Adrenal gland (tissue), 5 donors: ENCODE results near the gene GPR161.

Experiments
- POLR2A ChIP-seq, 2 donors: fragments of 450-650 bp; IDR thresholded peaks; one replicate each; pipeline ENCODE4 v1.6.1; 2017; ENCODE audit warnings: antibody characterized with exemption in 2 of 2, mild to moderate bottlenecking in 2 of 2, moderate library complexity in 1 of 2
- TF ChIP-seq, protein P1 (sequence below), 6 experiments: fragments of 450-650 bp in 4 of 6; fragments of 200-600 bp in 2 of 6; sonication (generic) in 1 of 6; IDR thresholded peaks; 1 replicate in 5 of 6; 2 replicates in 1 of 6; pipeline versions ENCODE4 v1.5.1 to v1.8.0; 2016 to 2021; ENCODE audit warnings: antibody characterized with exemption in 6 of 6, mild to moderate bottlenecking in 2 of 6, moderate library complexity in 1 of 6
- donor health status: DM: no; HTN: no; CAD: no.

- TF ChIP-seq, protein P1, sequence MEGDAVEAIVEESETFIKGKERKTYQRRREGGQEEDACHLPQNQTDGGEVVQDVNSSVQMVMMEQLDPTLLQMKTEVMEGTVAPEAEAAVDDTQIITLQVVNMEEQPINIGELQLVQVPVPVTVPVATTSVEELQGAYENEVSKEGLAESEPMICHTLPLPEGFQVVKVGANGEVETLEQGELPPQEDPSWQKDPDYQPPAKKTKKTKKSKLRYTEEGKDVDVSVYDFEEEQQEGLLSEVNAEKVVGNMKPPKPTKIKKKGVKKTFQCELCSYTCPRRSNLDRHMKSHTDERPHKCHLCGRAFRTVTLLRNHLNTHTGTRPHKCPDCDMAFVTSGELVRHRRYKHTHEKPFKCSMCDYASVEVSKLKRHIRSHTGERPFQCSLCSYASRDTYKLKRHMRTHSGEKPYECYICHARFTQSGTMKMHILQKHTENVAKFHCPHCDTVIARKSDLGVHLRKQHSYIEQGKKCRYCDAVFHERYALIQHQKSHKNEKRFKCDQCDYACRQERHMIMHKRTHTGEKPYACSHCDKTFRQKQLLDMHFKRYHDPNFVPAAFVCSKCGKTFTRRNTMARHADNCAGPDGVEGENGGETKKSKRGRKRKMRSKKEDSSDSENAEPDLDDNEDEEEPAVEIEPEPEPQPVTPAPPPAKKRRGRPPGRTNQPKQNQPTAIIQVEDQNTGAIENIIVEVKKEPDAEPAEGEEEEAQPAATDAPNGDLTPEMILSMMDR (IDR thresholded peaks at IDR 0.05): no peak
- TF ChIP-seq POLR2A (IDR thresholded peaks at IDR 0.05): no peak
Measured at GRCh38 chr1:168141871-168142385, 5.2 kb upstream of the GPR161 start.
